ENCODE results near the gene APOBR.
"Not testable (repeated sequence)": the region's sequence is repeated elsewhere in the genome, so short reads cannot be mapped to it uniquely, and the experiment has no call there.

APOBR gene

GRCh38 chr16:28511801-28512789, 17.7 kb downstream of the APOBR start:
- H3K4me3 ChIP-seq (ENCODE audit: low read length in 2 of 2) = no peak overlapping the region
- H3K9me3 ChIP-seq (ENCODE audit: control insufficient read depth in 2 of 2, low read length in 2 of 2) = no peaks in the 10 kb centered on the region
- H3K4me1 ChIP-seq (ENCODE audit: control insufficient read depth in 2 of 2, insufficient read depth in 2 of 2, low read length in 2 of 2) = peaks cover 0 to 7% of the 10 kb centered on the region in 2 donors

GRCh38 chr16:28513484-28514181, 19.2 kb downstream of the APOBR start:
- Histone ChIP-seq H3K9ac (ENCODE audit: low read depth in 1 of 2, low read length in 2 of 2) (no peak overlapping the region), H3K9me3 (ENCODE audit: control insufficient read depth in 2 of 2, low read length in 2 of 2) (no peaks in the 10 kb centered on the region)

More at GRCh38 chr16:28511801-28512789, 17.7 kb downstream of the APOBR start:
- H3K36me3 ChIP-seq (ENCODE audit: control insufficient read depth in 2 of 2, insufficient read depth in 2 of 2, low read length in 2 of 2) = no peaks in the 10 kb centered on the region
- no peak overlapping the region for H3K9ac ChIP-seq (ENCODE audit: low read depth in 1 of 2, low read length in 2 of 2)
- H3K27ac ChIP-seq (ENCODE audit: low read depth in 2 of 2, low read length in 2 of 2) = no peak overlapping the region
- H3K27me3 ChIP-seq (ENCODE audit: control insufficient read depth in 2 of 2, insufficient read depth in 2 of 2, low read length in 2 of 2) = no peaks in the 10 kb centered on the region

DNA sequence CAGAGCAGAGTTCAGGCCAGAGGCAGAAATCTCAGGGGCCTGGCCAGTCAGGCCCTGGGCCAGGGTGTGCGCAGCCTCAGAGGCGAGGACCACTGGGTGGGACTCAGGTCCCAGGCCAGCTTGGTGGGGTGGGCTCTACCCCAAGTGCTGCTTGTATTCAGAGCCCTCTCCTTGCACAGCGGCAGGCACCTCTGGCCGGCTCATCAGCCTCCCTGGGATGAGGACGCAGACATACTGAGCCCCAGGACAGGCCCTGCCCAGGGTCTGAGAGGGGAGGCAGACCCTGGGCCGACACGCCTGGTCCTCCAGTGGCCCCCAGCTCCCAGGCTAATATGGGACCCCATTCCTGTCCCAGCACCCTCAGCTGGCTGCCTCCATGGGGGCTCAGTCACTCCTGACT, 19.8 kb downstream of the APOBR start:
- Histone ChIP-seq H3K4me3 (ENCODE audit: low read length in 2 of 2) (no peak overlapping the region), H3K9me3 (ENCODE audit: control insufficient read depth in 2 of 2, low read length in 2 of 2) (no peaks in the 10 kb centered on the region), H3K9ac (ENCODE audit: low read depth in 1 of 2, low read length in 2 of 2) (no peak overlapping the region), H3K4me1 (ENCODE audit: control insufficient read depth in 2 of 2, insufficient read depth in 2 of 2, low read length in 2 of 2) (peaks cover 0 to 5% of the 10 kb centered on the region in 2 donors), H3K36me3 (ENCODE audit: control insufficient read depth in 2 of 2, insufficient read depth in 2 of 2, low read length in 2 of 2) (no peaks in the 10 kb centered on the region), H3K27ac (ENCODE audit: low read depth in 2 of 2, low read length in 2 of 2) (no peak overlapping the region), H3K27me3 (ENCODE audit: control insufficient read depth in 2 of 2, insufficient read depth in 2 of 2, low read length in 2 of 2) (no peaks in the 10 kb centered on the region)

More at GRCh38 chr16:28513484-28514181, 19.2 kb downstream of the APOBR start:
- no peak overlapping the region for H3K4me3 ChIP-seq (ENCODE audit: low read length in 2 of 2)
- peaks cover 0 to 5% of the 10 kb centered on the region in 2 donors for H3K4me1 ChIP-seq (ENCODE audit: control insufficient read depth in 2 of 2, insufficient read depth in 2 of 2, low read length in 2 of 2)
- no peaks in the 10 kb centered on the region for H3K27me3 ChIP-seq (ENCODE audit: control insufficient read depth in 2 of 2, insufficient read depth in 2 of 2, low read length in 2 of 2)
- no peaks in the 10 kb centered on the region for H3K36me3 ChIP-seq (ENCODE audit: control insufficient read depth in 2 of 2, insufficient read depth in 2 of 2, low read length in 2 of 2)
- H3K27ac ChIP-seq (ENCODE audit: low read depth in 2 of 2, low read length in 2 of 2) = no peak overlapping the region

GRCh38 chr16:28520672-28521071, 26.2 kb downstream of the APOBR start:
- no peak overlapping the region for H3K4me3 ChIP-seq (ENCODE audit: low read length in 2 of 2)
- H3K27me3 ChIP-seq (ENCODE audit: control insufficient read depth in 2 of 2, insufficient read depth in 2 of 2, low read length in 2 of 2) = no peaks in the 10 kb centered on the region
- no peaks in the 10 kb centered on the region for H3K9me3 ChIP-seq (ENCODE audit: control insufficient read depth in 2 of 2, low read length in 2 of 2)
- H3K36me3 ChIP-seq (ENCODE audit: control insufficient read depth in 2 of 2, insufficient read depth in 2 of 2, low read length in 2 of 2) = no peaks in the 10 kb centered on the region
- no peak overlapping the region for H3K9ac ChIP-seq (ENCODE audit: low read depth in 1 of 2, low read length in 2 of 2)
- no peak overlapping the region for H3K27ac ChIP-seq (ENCODE audit: low read depth in 2 of 2, low read length in 2 of 2)
- peaks cover 0 to 2% of the 10 kb centered on the region in 2 donors for H3K4me1 ChIP-seq (ENCODE audit: control insufficient read depth in 2 of 2, insufficient read depth in 2 of 2, low read length in 2 of 2)

DNA sequence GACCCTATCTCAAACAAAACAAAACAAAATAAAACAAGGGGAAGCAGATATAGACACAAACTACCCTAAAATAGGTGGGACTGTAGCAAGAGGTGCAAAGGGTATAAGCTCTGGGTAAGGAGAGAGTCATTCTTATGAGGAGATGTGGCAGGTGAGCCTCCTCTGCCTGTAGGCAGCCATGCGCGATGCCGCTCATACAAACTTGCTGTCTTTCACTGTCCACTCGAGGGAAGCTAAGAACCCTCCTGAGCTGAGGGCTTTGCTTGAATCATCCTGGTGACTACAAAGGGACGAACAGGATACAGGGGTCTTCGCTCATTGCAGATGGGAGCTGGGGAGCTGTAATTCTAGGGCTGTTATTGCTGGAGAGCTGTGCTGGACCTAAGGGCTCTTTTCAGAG, 27.0 kb downstream of the APOBR start:
- Histone ChIP-seq H3K9ac (ENCODE audit: low read depth in 1 of 2, low read length in 2 of 2) (no peak overlapping the region), H3K4me1 (ENCODE audit: control insufficient read depth in 2 of 2, insufficient read depth in 2 of 2, low read length in 2 of 2) (peaks cover 0 to 7% of the 10 kb centered on the region in 2 donors), H3K36me3 (ENCODE audit: control insufficient read depth in 2 of 2, insufficient read depth in 2 of 2, low read length in 2 of 2) (no peaks in the 10 kb centered on the region), H3K27ac (ENCODE audit: low read depth in 2 of 2, low read length in 2 of 2) (no peak overlapping the region), H3K4me3 (ENCODE audit: low read length in 2 of 2) (no peak overlapping the region), H3K9me3 (ENCODE audit: control insufficient read depth in 2 of 2, low read length in 2 of 2) (no peaks in the 10 kb centered on the region), H3K27me3 (ENCODE audit: control insufficient read depth in 2 of 2, insufficient read depth in 2 of 2, low read length in 2 of 2) (no peaks in the 10 kb centered on the region)

DNA sequence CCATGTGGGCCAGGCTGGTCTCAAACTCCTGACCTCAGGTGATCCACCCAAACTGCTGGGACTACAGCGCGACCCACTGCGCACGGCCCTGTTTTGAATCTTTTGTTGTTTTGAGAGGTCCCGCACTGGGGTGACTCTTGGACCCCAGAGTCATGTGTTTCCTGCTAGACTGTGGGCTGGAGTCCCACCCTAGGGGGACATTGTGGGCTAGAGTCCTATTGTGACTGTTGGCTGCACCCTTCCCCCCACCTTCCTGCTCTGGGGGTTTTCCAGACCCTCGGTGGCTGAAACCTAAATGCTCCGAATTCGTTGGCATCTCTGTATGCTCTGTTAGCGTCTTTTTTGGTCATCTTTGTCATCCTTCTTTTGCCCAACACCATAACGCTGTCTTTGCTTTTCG, 28.3 kb downstream of the APOBR start:
- H3K4me3 ChIP-seq (ENCODE audit: low read length in 2 of 2) = no peak overlapping the region
- H3K9ac ChIP-seq (ENCODE audit: low read depth in 1 of 2, low read length in 2 of 2) = no peak overlapping the region
- no peak overlapping the region for H3K27ac ChIP-seq (ENCODE audit: low read depth in 2 of 2, low read length in 2 of 2)
- no peaks in the 10 kb centered on the region for H3K27me3 ChIP-seq (ENCODE audit: control insufficient read depth in 2 of 2, insufficient read depth in 2 of 2, low read length in 2 of 2)
- H3K36me3 ChIP-seq (ENCODE audit: control insufficient read depth in 2 of 2, insufficient read depth in 2 of 2, low read length in 2 of 2) = no peaks in the 10 kb centered on the region
- H3K9me3 ChIP-seq (ENCODE audit: control insufficient read depth in 2 of 2, low read length in 2 of 2) = no peaks in the 10 kb centered on the region
- peaks cover 0 to 14% of the 10 kb centered on the region in 2 donors for H3K4me1 ChIP-seq (ENCODE audit: control insufficient read depth in 2 of 2, insufficient read depth in 2 of 2, low read length in 2 of 2)

DNA sequence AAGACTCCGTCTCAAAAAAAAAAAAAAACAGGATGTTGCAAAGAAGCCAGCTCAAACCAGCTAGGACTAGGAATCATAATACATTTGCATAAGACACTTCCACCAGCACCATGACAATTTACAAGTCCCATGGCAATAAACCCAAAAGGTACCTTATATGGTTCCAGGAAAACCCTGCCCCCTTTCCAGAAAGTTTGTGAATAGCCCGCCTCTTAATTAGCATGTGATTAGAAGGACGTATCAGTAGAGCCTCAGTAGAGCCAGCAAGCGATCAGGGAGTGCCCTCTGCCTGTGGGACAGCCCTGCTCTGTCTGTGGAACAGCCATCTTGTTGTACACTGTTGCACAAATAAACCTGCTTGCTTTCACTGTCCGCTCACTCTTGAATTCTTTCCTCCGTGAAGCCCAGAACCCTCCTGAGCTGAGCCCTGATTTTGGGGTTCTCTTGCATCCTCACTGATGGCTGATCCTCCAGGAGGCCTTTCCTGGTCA, 30.3 kb downstream of the APOBR start:
- peaks cover 0 to 19% of the 10 kb centered on the region in 2 donors for H3K4me1 ChIP-seq (ENCODE audit: control insufficient read depth in 2 of 2, insufficient read depth in 2 of 2, low read length in 2 of 2)
- H3K4me3 ChIP-seq (ENCODE audit: low read length in 2 of 2) = no peak overlapping the region
- no peaks in the 10 kb centered on the region for H3K9me3 ChIP-seq (ENCODE audit: control insufficient read depth in 2 of 2, low read length in 2 of 2)
- no peaks in the 10 kb centered on the region for H3K27me3 ChIP-seq (ENCODE audit: control insufficient read depth in 2 of 2, insufficient read depth in 2 of 2, low read length in 2 of 2)
- H3K36me3 ChIP-seq (ENCODE audit: control insufficient read depth in 2 of 2, insufficient read depth in 2 of 2, low read length in 2 of 2) = no peaks in the 10 kb centered on the region
- H3K9ac ChIP-seq (ENCODE audit: low read depth in 1 of 2, low read length in 2 of 2) = no peak overlapping the region
- H3K27ac ChIP-seq (ENCODE audit: low read depth in 2 of 2, low read length in 2 of 2) = no peak overlapping the region

DNA sequence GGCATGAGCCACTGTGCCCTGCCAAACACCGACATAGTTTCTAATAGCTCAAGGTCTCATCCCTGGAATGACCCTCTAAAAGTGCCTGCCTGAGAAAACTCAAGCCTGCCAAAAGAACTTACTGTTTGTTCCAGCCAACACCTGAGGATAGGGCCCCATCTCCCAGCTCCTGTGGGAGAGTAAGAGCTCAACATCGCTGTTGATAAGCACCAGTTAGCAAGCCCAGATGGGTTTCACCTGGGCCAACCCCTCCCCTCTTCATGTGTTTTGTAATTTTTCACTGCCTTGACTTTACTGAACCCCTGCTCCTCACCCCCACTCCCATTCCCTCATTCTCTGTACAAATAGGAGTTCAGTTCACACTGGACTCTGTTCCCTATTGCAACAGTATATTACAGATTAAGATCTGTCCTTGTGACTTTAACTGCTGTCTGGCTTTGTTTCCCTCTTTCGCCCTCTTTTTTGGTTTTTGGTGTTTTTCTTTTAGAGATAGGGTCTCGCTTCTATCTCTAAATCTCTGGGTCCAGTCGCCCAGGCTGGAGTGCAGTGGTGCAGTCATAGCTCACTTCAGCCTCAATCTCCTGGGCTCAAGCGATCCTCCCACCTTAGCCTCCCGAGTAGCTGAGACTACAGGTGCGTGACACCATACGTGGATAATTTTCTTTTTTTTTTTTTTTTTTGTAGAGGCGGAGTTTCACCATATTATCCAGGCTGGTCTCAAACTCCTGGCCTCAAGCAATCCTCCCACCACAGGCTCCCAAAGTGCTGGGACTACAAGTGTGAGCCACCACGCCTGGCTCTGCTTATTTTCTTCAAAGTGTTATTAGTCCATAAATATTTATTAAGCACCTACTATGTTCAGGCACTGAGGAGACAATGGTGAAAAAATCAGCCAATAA, 32.0 kb downstream of the APOBR start:
- Histone ChIP-seq H3K27me3 (ENCODE audit: control insufficient read depth in 2 of 2, insufficient read depth in 2 of 2, low read length in 2 of 2) (no peaks in the 10 kb centered on the region), H3K27ac (ENCODE audit: low read depth in 2 of 2, low read length in 2 of 2) (peak overlapping the region in 1 of 2 donors; percentile 68), H3K4me3 (ENCODE audit: low read length in 2 of 2) (no peak overlapping the region), H3K4me1 (ENCODE audit: control insufficient read depth in 2 of 2, insufficient read depth in 2 of 2, low read length in 2 of 2) (peaks cover 0 to 19% of the 10 kb centered on the region in 2 donors), H3K9ac (ENCODE audit: low read depth in 1 of 2, low read length in 2 of 2) (no peak overlapping the region), H3K9me3 (ENCODE audit: control insufficient read depth in 2 of 2, low read length in 2 of 2) (no peaks in the 10 kb centered on the region), H3K36me3 (ENCODE audit: control insufficient read depth in 2 of 2, insufficient read depth in 2 of 2, low read length in 2 of 2) (no peaks in the 10 kb centered on the region)

DNA sequence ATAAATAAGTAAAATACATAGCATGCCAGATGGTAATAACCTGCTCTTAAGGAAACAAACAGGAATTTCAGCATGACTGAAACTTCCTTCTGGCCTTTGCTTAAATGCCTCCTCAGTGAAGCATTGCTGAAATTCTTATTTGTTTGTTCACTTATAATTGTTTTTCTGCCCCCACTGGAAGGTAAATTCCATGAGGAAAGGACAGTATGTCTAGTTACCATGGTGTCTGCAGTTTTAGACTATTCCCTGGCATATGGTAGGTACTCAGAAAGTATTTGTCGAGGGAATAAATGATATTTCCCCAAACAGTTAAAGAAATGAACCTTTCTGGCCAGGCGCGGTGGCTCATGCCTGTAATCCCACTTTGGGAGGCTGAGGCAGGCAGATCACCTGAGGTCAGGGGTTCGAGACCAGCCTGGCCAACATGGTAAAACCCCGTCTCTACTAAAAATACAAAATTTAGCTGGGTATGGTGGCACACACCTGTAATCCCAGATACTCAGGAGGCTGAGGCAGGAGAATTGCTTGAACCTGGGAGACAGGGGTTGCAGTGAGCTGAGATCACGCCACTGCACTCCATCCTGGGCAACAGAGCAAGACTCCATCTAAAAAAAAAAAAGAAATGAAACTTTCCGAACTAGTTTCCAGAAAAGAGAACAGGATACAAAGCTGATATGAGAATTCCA, 32.8 kb downstream of the APOBR start:
- H3K4me3 ChIP-seq (ENCODE audit: low read length in 2 of 2); H3K9ac ChIP-seq (ENCODE audit: low read depth in 1 of 2, low read length in 2 of 2); H3K9me3 ChIP-seq (ENCODE audit: control insufficient read depth in 2 of 2, low read length in 2 of 2); H3K27ac ChIP-seq (ENCODE audit: low read depth in 2 of 2, low read length in 2 of 2); H3K36me3 ChIP-seq (ENCODE audit: control insufficient read depth in 2 of 2, insufficient read depth in 2 of 2, low read length in 2 of 2); H3K27me3 ChIP-seq (ENCODE audit: control insufficient read depth in 2 of 2, insufficient read depth in 2 of 2, low read length in 2 of 2): not testable (repeated sequence)
- H3K4me1 ChIP-seq (ENCODE audit: control insufficient read depth in 2 of 2, insufficient read depth in 2 of 2, low read length in 2 of 2) = peaks cover under 1 to 24% of the 10 kb centered on the region in 2 donors

Data from mucosa of rectum (tissue), 2 donors.